Lower leg skin (tissue), 3 donors: Measurements from ENCODE around the gene CRTC1.

Experiments
- CTCF ChIP-seq, 3 donors: fragments of 450-650 bp; IDR thresholded peaks; one replicate each; pipeline ENCODE4 v1.5.1; 2016; ENCODE audit warnings: antibody characterized with exemption in 3 of 3, mild to moderate bottlenecking in 3 of 3, moderate library complexity in 2 of 3
- POLR2A ChIP-seq, 2 donors: fragments of 450-650 bp; IDR thresholded peaks; one replicate each; pipeline ENCODE4 v1.6.1; 2016 to 2017; ENCODE audit warnings: antibody characterized with exemption in 2 of 2, mild to moderate bottlenecking in 1 of 2, moderate library complexity in 1 of 2

- no peak for TF ChIP-seq CTCF (IDR thresholded peaks at IDR 0.05)
- no peak for TF ChIP-seq POLR2A (IDR thresholded peaks at IDR 0.05)
These were observed 48.1 kb downstream of the CRTC1 start for GRCh38 chr19:18731562-18732008.
